Right lobe of liver (tissue), 4 donors: Measurements from ENCODE around the gene TIFAB.

Experiments
- POLR2A ChIP-seq: fragments of 450-650 bp; IDR thresholded peaks from one replicate; pipeline ENCODE4 v1.6.1; 2017; ENCODE audit warnings: antibody characterized with exemption, mild to moderate bottlenecking
- TF ChIP-seq, protein P1 (sequence below), 4 donors: fragments of 200-600 bp in 3 of 4; fragments of 450-650 bp in 1 of 4; IDR thresholded peaks; one replicate each; pipeline versions ENCODE4 v1.5.1 to v1.8.0; 2016 to 2022; ENCODE audit warnings: antibody characterized with exemption in 4 of 4, mild to moderate bottlenecking in 2 of 4
- donor health status: DM: no; HTN: no; CAD: no.
- donor health status: DM: no; HTN: no; CAD: no.
- donor health status: DM: no; HTN: yes; CAD: no.

DNA sequence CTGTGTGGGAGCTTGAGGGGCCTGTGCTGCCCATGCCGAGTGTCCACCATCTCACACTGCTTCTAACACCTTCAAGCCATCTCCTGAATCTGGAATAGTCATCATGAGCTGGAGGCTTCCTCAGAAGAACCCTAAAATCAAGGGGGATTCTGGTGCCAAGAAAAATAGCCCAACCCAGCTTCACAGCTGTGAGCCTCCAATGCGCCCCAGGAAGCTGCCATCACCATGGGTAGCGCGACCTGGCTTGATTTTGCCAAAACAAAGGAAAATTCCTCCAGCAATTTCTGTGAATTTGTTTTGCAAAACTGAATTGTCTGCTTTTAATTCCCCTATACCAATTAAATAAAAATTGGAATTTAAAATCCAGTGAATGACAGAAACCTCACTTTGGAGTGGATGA is 6.2 kb upstream of the TIFAB start:
- TF ChIP-seq, protein P1, sequence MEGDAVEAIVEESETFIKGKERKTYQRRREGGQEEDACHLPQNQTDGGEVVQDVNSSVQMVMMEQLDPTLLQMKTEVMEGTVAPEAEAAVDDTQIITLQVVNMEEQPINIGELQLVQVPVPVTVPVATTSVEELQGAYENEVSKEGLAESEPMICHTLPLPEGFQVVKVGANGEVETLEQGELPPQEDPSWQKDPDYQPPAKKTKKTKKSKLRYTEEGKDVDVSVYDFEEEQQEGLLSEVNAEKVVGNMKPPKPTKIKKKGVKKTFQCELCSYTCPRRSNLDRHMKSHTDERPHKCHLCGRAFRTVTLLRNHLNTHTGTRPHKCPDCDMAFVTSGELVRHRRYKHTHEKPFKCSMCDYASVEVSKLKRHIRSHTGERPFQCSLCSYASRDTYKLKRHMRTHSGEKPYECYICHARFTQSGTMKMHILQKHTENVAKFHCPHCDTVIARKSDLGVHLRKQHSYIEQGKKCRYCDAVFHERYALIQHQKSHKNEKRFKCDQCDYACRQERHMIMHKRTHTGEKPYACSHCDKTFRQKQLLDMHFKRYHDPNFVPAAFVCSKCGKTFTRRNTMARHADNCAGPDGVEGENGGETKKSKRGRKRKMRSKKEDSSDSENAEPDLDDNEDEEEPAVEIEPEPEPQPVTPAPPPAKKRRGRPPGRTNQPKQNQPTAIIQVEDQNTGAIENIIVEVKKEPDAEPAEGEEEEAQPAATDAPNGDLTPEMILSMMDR (IDR thresholded peaks at IDR 0.05), result no peak
- TF ChIP-seq POLR2A, result no peak
